Endothelial cell of umbilical vein (primary cell): ENCODE results near the gene FRMD4A. TPM values are rescaled to one million over a fixed set of nuclear protein-coding genes. Genes with fewer than 3 reads are reported as not detected.

ENCODE experiments used
- BruUV-seq: library from RNA; stranded (reverse); fragments of 400-500 nt; replicated peaks from 2 replicates; lab custom pipeline; 2021; lab: Mats Ljungman, UMichigan
- CTCF ChIA-PET: fragments of 300-600, 350-600 bp; sonication (Branson Sonifier 250); formaldehyde crosslinking; loops from one replicate; lab custom pipeline; 2021; ENCODE audit warnings: antibody characterized with exemption, inconsistent platforms; lab: Charles Lee
- POLR2A ChIA-PET: fragments of 300-600, 350-600 bp; sonication (Branson Sonifier 250); formaldehyde crosslinking; loops from one replicate; lab custom pipeline; 2021; ENCODE audit warnings: antibody characterized with exemption, inconsistent platforms; lab: Charles Lee
- DNase-seq: peaks from one replicate; pipeline ENCODE4 v3.0.0-alpha.2; 2011; ENCODE audit warnings: low read depth, low spot score
- FAIRE-seq: peaks from 2 replicates; lab custom pipeline; 2011; peaks lifted over from hg19 to GRCh38; lab: Jason Lieb, UNC
- H2AFZ ChIP-seq: 2 replicates; pipeline ENCODE4 v1.6.0; 2012; ENCODE audit warnings: low read depth, low read length, control low read depth, inconsistent platforms
- H3K27ac ChIP-seq: 2 replicates; pipeline ENCODE4 v1.5.1; 2011; ENCODE audit warnings: low read depth, mild to moderate bottlenecking, control low read depth, low read length, moderate library complexity; ENCODE audit not compliant: insufficient read depth
- H3K27me3 ChIP-seq, 2 experiments: 2 replicates each; pipeline versions ENCODE4 v1.6.0 to v1.6.1; 2011; ENCODE audit warnings: low read length in 2 of 2, mixed read lengths in 1 of 2; ENCODE audit not compliant: control insufficient read depth in 2 of 2, insufficient read depth in 2 of 2
- H3K36me3 ChIP-seq, 2 experiments: 2 replicates in 1 of 2; 3 replicates in 1 of 2; pipeline ENCODE4 v1.5.1; 2011; ENCODE audit warnings: low read length in 2 of 2, mild to moderate bottlenecking in 1 of 2, moderate library complexity in 1 of 2; ENCODE audit not compliant: control insufficient read depth in 2 of 2, insufficient read depth in 2 of 2; ENCODE audit errors: extremely low read depth in 1 of 2
- H3K4me1 ChIP-seq: 3 replicates; pipeline ENCODE4 v1.5.1; 2011; ENCODE audit warnings: mild to moderate bottlenecking, low read length; ENCODE audit not compliant: control insufficient read depth, insufficient read depth; ENCODE audit errors: extremely low read depth
- H3K4me2 ChIP-seq: 2 replicates; pipeline ENCODE4 v1.6.1; 2011; ENCODE audit warnings: low read length, control low read depth, mixed read lengths; ENCODE audit not compliant: insufficient read depth
- H3K4me3 ChIP-seq, 3 experiments: fragments of 200-600 bp in 1 of 3; sonication (generic), shearing (Covaris generic) in 1 of 3; replicated peaks in 1 of 3; 2 replicates each; pipeline ENCODE4 v1.5.1; 2011 to 2016; ENCODE audit warnings: control low read depth in 3 of 3, low read length in 3 of 3, mild to moderate bottlenecking in 2 of 3, inconsistent platforms in 1 of 3, low read depth in 1 of 3, moderate library complexity in 1 of 3; ENCODE audit not compliant: insufficient read depth in 1 of 3
- H3K79me2 ChIP-seq: 2 replicates; pipeline ENCODE4 v1.6.0; 2012; ENCODE audit warnings: low read length, inconsistent platforms; ENCODE audit not compliant: control insufficient read depth, insufficient read depth
- H3K9ac ChIP-seq: replicated peaks from 2 replicates; pipeline ENCODE3; 2011; ENCODE audit warnings: low read length, control low read depth; ENCODE audit not compliant: insufficient read depth; ENCODE audit errors: extremely low read depth
- H3K9me1 ChIP-seq: replicated peaks from 3 replicates; pipeline ENCODE4 v1.6.0; 2011; ENCODE audit warnings: mild to moderate bottlenecking, low read length; ENCODE audit not compliant: control insufficient read depth, insufficient read depth; ENCODE audit errors: extremely low read depth
- H3K9me3 ChIP-seq: replicated peaks from 2 replicates; pipeline ENCODE4 v1.5.1; 2012; ENCODE audit warnings: low read length, inconsistent platforms; ENCODE audit not compliant: control insufficient read depth, insufficient read depth
- H4K20me1 ChIP-seq: replicated peaks from 2 replicates; pipeline ENCODE3; 2011; ENCODE audit warnings: mild to moderate bottlenecking, low read length; ENCODE audit not compliant: control insufficient read depth, insufficient read depth; ENCODE audit errors: extremely low read depth
- EZH2 ChIP-seq: IDR thresholded peaks from 2 replicates; pipeline ENCODE4 v1.6.1; 2012; ENCODE audit warnings: borderline replicate concordance, low read depth, mild to moderate bottlenecking, moderate library complexity, low read length, inconsistent platforms; ENCODE audit not compliant: severe bottlenecking
- FOS ChIP-seq: IDR thresholded peaks from 2 replicates; pipeline ENCODE4 v1.6.1; 2011; ENCODE audit warnings: mild to moderate bottlenecking, low read length, moderate library complexity, borderline replicate concordance; ENCODE audit not compliant: insufficient read depth
- GATA2 ChIP-seq: IDR thresholded peaks from 2 replicates; pipeline ENCODE4 v1.7.0; 2011; ENCODE audit warnings: low read depth, mild to moderate bottlenecking, moderate library complexity, mixed read lengths, low read length; ENCODE audit not compliant: insufficient read length, insufficient read depth
- JUN ChIP-seq: IDR thresholded peaks from 2 replicates; pipeline ENCODE4 v1.6.1; 2011; ENCODE audit warnings: borderline replicate concordance, low read depth; ENCODE audit not compliant: insufficient read length, insufficient read depth
- MAX ChIP-seq: IDR thresholded peaks from 2 replicates; pipeline ENCODE4 v1.6.1; 2011; ENCODE audit not compliant: insufficient read depth, insufficient read length
- MYC ChIP-seq: IDR thresholded peaks from one replicate; pipeline ENCODE4 v1.6.1; 2011; ENCODE audit warnings: mild to moderate bottlenecking, low read depth, low read length
- POLR2A ChIP-seq: IDR thresholded peaks from 2 replicates; pipeline ENCODE4 v1.6.1; 2012; ENCODE audit warnings: low read depth, mild to moderate bottlenecking, control low read depth, low read length
- POLR2AphosphoS5 ChIP-seq: IDR thresholded peaks from 2 replicates; pipeline ENCODE4 v1.6.1; 2012; ENCODE audit warnings: low read depth, mild to moderate bottlenecking, control low read depth, low read length, moderate library complexity; ENCODE audit not compliant: insufficient read depth
- dilution Hi-C: fragments of 300-500 bp; cut with MboI; formaldehyde crosslinking; loops from one replicate; pipeline ENCODE4 v1.15.0; 2019; ENCODE audit warnings: low sequenced_read_pairs; ENCODE audit not compliant: extremely low pct_ligation_motif_present
- intact Hi-C: fragments of 100-400 bp; cut with micrococcal nuclease; formaldehyde crosslinking; loops from one replicate; pipeline ENCODE4 v1.10.0; 2022
- polyA plus RNA-seq, 4 experiments: library from polyadenylated mRNA; depleted of rRNA in 3 of 4; stranded (reverse) in 3 of 4; unstranded in 1 of 4; fragments of >200 nt; gene quantifications; 2 replicates each; pipeline versions ENCODE4 v1.2.1 to v1.2.3, GENCODE V29; 2011 to 2012; ENCODE audit warnings: missing spikeins in 1 of 4
- total RNA-seq: library from RNA; stranded (reverse); gene quantifications from 2 replicates; pipeline ENCODE4 v1.2.3, GENCODE V29; 2021
- TF ChIP-seq, protein P1 (sequence below), 2 donors: IDR thresholded peaks; 1 replicate in 1 of 2; 2 replicates in 1 of 2; pipeline ENCODE4 v1.5.1; 2011; ENCODE audit warnings: low read length in 2 of 2, mild to moderate bottlenecking in 2 of 2, moderate library complexity in 2 of 2, control low read depth in 1 of 2, inconsistent platforms in 1 of 2, low read depth in 1 of 2; ENCODE audit not compliant: insufficient read depth in 1 of 2; ENCODE audit errors: extremely low read depth in 1 of 2

FRMD4A gene
- total and polyA plus RNA-seq, 2 donors (not counting 3 experiments of a cell fraction or from before 2014, with no cell fraction given) = 123 to 148 TPM

DNA sequence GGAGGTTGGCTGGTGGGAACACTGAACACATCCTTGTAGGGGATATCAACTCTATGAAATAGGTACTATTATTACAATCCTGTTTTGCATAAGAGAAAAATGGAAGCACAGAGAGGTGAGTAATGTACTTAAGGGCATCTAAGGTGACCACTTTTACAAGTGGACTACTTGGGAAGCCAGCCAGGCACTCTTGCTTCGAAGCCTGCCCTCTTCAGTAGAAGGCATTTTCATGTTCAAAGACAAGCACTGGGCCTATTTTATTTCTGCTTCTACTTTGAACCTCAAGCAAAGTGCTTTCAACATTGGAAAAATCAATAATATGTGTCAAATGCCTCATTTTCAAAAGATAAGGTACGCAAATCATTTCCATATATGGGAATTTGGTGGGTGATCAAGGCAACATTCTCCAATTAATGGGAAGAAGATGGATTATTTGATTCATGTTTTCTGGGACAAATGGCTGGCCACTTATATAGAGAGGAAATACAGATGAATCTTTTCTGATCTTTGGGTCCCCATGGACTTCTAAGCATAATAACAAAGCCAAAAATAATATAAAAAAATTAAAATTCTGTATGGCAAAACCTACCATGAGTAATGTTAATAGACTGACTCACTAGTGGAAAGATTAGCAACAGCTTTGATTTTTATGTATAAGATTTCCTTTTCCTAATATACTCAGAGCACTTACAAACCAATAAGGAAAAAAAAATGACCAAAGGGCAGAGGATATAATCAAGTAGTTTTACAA lies 270.2 kb downstream of the FRMD4A start:
- Histone ChIP-seq H2AFZ (no peak overlapping the region), H3K4me3 (no peak overlapping the region), H3K36me3 (no peaks in the 10 kb centered on the region), H4K20me1 (no peaks in the 10 kb centered on the region), H3K4me1 (no peaks in the 10 kb centered on the region), H3K9ac (no peak overlapping the region), H3K27me3 (peaks cover 6 to 11% of the 10 kb centered on the region in 2 experiments), H3K27ac (no peak overlapping the region), H3K79me2 (no peaks in the 10 kb centered on the region), H3K9me1 (no peaks in the 10 kb centered on the region), H3K4me2 (no peak overlapping the region), H3K9me3 (no peaks in the 10 kb centered on the region)
- POLR2A ChIA-PET = no interaction called here
- intact Hi-C loops = no loop called here
- BruUV-seq = no TSS peak
- FAIRE-seq = no peak
- TF ChIP-seq POLR2A (no peak), MAX (no peak), GATA2 (no peak), FOS (no peak), POLR2AphosphoS5 (no peak), JUN (no peak), MYC (no peak), EZH2 (no peak)
- TF ChIP-seq, protein P1, sequence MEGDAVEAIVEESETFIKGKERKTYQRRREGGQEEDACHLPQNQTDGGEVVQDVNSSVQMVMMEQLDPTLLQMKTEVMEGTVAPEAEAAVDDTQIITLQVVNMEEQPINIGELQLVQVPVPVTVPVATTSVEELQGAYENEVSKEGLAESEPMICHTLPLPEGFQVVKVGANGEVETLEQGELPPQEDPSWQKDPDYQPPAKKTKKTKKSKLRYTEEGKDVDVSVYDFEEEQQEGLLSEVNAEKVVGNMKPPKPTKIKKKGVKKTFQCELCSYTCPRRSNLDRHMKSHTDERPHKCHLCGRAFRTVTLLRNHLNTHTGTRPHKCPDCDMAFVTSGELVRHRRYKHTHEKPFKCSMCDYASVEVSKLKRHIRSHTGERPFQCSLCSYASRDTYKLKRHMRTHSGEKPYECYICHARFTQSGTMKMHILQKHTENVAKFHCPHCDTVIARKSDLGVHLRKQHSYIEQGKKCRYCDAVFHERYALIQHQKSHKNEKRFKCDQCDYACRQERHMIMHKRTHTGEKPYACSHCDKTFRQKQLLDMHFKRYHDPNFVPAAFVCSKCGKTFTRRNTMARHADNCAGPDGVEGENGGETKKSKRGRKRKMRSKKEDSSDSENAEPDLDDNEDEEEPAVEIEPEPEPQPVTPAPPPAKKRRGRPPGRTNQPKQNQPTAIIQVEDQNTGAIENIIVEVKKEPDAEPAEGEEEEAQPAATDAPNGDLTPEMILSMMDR (IDR thresholded peaks at IDR 0.05; ENCODE audit: extremely low read depth in 1 of 2, insufficient read depth in 1 of 2, low read depth in 1 of 2, low read length in 2 of 2) = no peak
- dilution Hi-C loops = no loop called here
- no peak for DNase-seq
- CTCF ChIA-PET = interaction anchor here (1.7 kb wide), 2 partner anchors 14 to 33 kb away, joined by 4 to 6 read pairs; no protein-coding TSS in a partner anchor
